Neural cell (in vitro differentiated cells): ENCODE measurements around the gene COL23A1. TPM values are rescaled to one million over a fixed set of nuclear protein-coding genes. Genes with fewer than 3 reads are reported as not detected.

Source experiments
- H2AFZ ChIP-seq: fragments of 200-600, 300-800 bp; sonication (generic), shearing (Covaris generic); 2 replicates; pipeline ENCODE4 v1.6.0; 2014; ENCODE audit warnings: low read depth, mild to moderate bottlenecking, antibody characterized with exemption, low read length, moderate library complexity
- H3F3A ChIP-seq: fragments of 200-600 bp; shearing (Covaris generic); 2 replicates; pipeline ENCODE4 v1.6.1; 2016; ENCODE audit warnings: mild to moderate bottlenecking, moderate library complexity, mixed read lengths, antibody characterized with exemption, low read length; ENCODE audit not compliant: insufficient read depth, poor library complexity, severe bottlenecking
- H3K27ac ChIP-seq: fragments of 200-600, 300-800 bp; sonication (generic), shearing (Covaris generic); 2 replicates; pipeline ENCODE4 v1.5.1; 2014; ENCODE audit warnings: mild to moderate bottlenecking, low read length, moderate library complexity
- H3K27me3 ChIP-seq: fragments of 300-800, 200-600 bp; sonication (generic), shearing (Covaris generic); 2 replicates; pipeline ENCODE4 v1.6.0; 2014; ENCODE audit warnings: mild to moderate bottlenecking, low read depth, low read length, moderate library complexity; ENCODE audit not compliant: insufficient read depth
- H3K36me3 ChIP-seq: fragments of 300-800, 200-600 bp; sonication (generic), shearing (Covaris generic); 2 replicates; pipeline ENCODE4 v1.5.1; 2014; ENCODE audit warnings: mild to moderate bottlenecking, antibody characterized with exemption, low read length, moderate library complexity; ENCODE audit not compliant: insufficient read depth
- H3K4me2 ChIP-seq: fragments of 300-800, 200-600 bp; sonication (generic), shearing (Covaris generic); 2 replicates; pipeline ENCODE4 v1.6.0; 2014; ENCODE audit warnings: mild to moderate bottlenecking, low read length
- H3K4me3 ChIP-seq: fragments of 300-800, 200-600 bp; sonication (generic), shearing (Covaris generic); 2 replicates; pipeline ENCODE4 v1.5.1; 2014; ENCODE audit warnings: mild to moderate bottlenecking, low read length, moderate library complexity
- H3K79me2 ChIP-seq: fragments of 200-600 bp; shearing (Covaris generic); replicated peaks from 2 replicates; pipeline ENCODE4 v1.6.0; 2014; ENCODE audit warnings: mild to moderate bottlenecking, low read length, moderate library complexity; ENCODE audit not compliant: insufficient read depth
- H3K9ac ChIP-seq: fragments of 300-800, 200-600 bp; sonication (generic), shearing (Covaris generic); 2 replicates; pipeline ENCODE4 v1.6.1; 2016; ENCODE audit warnings: mild to moderate bottlenecking, low read length, mixed read lengths
- H3K9me2 ChIP-seq: fragments of 200-600 bp; shearing (Covaris generic); 2 replicates; pipeline ENCODE4 v1.6.1; 2016; ENCODE audit warnings: mild to moderate bottlenecking, low read length, mixed read lengths; ENCODE audit not compliant: insufficient read depth
- H3K9me3 ChIP-seq: fragments of 200-600, 300-800 bp; sonication (generic), shearing (Covaris generic); 2 replicates; pipeline ENCODE4 v1.6.1; 2016; ENCODE audit warnings: mild to moderate bottlenecking, mixed run types, low read length, moderate library complexity, mixed read lengths
- H4K20me1 ChIP-seq: fragments of 200-600 bp; shearing (Covaris generic); 2 replicates; pipeline ENCODE4 v1.6.1; 2016; ENCODE audit warnings: mild to moderate bottlenecking, mixed run types; ENCODE audit not compliant: insufficient read depth
- CTCF ChIP-seq: fragments of 450-650 bp; IDR thresholded peaks from 2 replicates; pipeline ENCODE4 v1.5.1; 2014; ENCODE audit warnings: antibody characterized with exemption, mild to moderate bottlenecking, moderate library complexity; ENCODE audit not compliant: poor library complexity, severe bottlenecking
- EP300 ChIP-seq: fragments of 450-650 bp; conservative IDR thresholded peaks from 2 replicates; pipeline ENCODE4 v1.6.1; 2014; ENCODE audit warnings: antibody characterized with exemption, mild to moderate bottlenecking, moderate library complexity; ENCODE audit not compliant: poor library complexity, severe bottlenecking
- EZH2 ChIP-seq: fragments of 200-600, 300-800 bp; shearing (Covaris generic), sonication (generic); IDR thresholded peaks from 2 replicates; pipeline ENCODE4 v1.6.1; 2014; ENCODE audit warnings: antibody characterized with exemption, low read length, borderline replicate concordance, mild to moderate bottlenecking; ENCODE audit not compliant: insufficient read depth, poor library complexity, severe bottlenecking
- MXI1 ChIP-seq: fragments of 450-650 bp; conservative IDR thresholded peaks from 2 replicates; pipeline ENCODE4 v1.6.1; 2014; ENCODE audit warnings: antibody characterized with exemption, mild to moderate bottlenecking; ENCODE audit not compliant: poor library complexity, severe bottlenecking
- POLR2AphosphoS5 ChIP-seq: IDR thresholded peaks from 2 replicates; pipeline ENCODE4 v1.6.1; 2012
- RAD21 ChIP-seq: fragments of 450-650 bp; conservative IDR thresholded peaks from 2 replicates; pipeline ENCODE4 v1.6.1; 2014; ENCODE audit warnings: antibody characterized with exemption, mild to moderate bottlenecking, moderate library complexity
- REST ChIP-seq: IDR thresholded peaks from 2 replicates; pipeline ENCODE4 v1.6.1; 2012; ENCODE audit warnings: borderline replicate concordance
- SMC3 ChIP-seq: fragments of 450-650 bp; conservative IDR thresholded peaks from 2 replicates; pipeline ENCODE4 v1.6.1; 2014; ENCODE audit warnings: antibody characterized with exemption, mild to moderate bottlenecking, moderate library complexity; ENCODE audit not compliant: poor library complexity
- TAF1 ChIP-seq: IDR thresholded peaks from 2 replicates; pipeline ENCODE4 v1.6.1; 2012; ENCODE audit warnings: low read depth
- polyA plus RNA-seq: library from polyadenylated mRNA; depleted of rRNA; stranded (reverse); fragments of >200 nt; gene quantifications from 2 replicates; pipeline ENCODE4 v1.2.3, GENCODE V29; 2014

Gene COL23A1
- polyA plus RNA-seq, 1 donor from 2014 or later: not detected

- Histone ChIP-seq H3K36me3 (no peaks in the 10 kb centered on the region), H3K27me3 (no peaks in the 10 kb centered on the region), H3F3A (no peaks in the 10 kb centered on the region), H3K79me2 (no peaks in the 10 kb centered on the region), H3K27ac (no peak overlapping the region), H3K9me2 (no peaks in the 10 kb centered on the region), H3K4me3 (no peak overlapping the region), H3K9me3 (no peaks in the 10 kb centered on the region), H3K9ac (no peak overlapping the region), H2AFZ (no peak overlapping the region), H4K20me1 (no peaks in the 10 kb centered on the region), H3K4me2 (no peak overlapping the region)
- TF ChIP-seq CTCF (no peak), EP300 (no peak), POLR2AphosphoS5 (no peak), EZH2 (no peak), RAD21 (no peak), SMC3 (no peak), REST (no peak), TAF1 (no peak), MXI1 (no peak)
Measured at GRCh38 chr5:178279026-178279722, 311.0 kb downstream of the COL23A1 start.

- no peaks in the 10 kb centered on the region for H3K36me3 ChIP-seq
- no peak overlapping the region for H3K4me3 ChIP-seq
- H3K9ac ChIP-seq: no peak overlapping the region
- H2AFZ ChIP-seq: no peak overlapping the region
- TF ChIP-seq POLR2AphosphoS5 (no peak), MXI1 (no peak), EZH2 (no peak), EP300 (no peak), REST (no peak), CTCF (no peak)
- H3K9me3 ChIP-seq: no peaks in the 10 kb centered on the region
- no peaks in the 10 kb centered on the region for H3F3A ChIP-seq
- no peak overlapping the region for H3K27ac ChIP-seq
- H3K27me3 ChIP-seq: no peaks in the 10 kb centered on the region
- H3K9me2 ChIP-seq: no peaks in the 10 kb centered on the region
- H3K4me2 ChIP-seq: no peak overlapping the region
- H3K79me2 ChIP-seq: no peaks in the 10 kb centered on the region
- H4K20me1 ChIP-seq: no peaks in the 10 kb centered on the region
Measured at GRCh38 chr5:178278358-178279023, 311.7 kb downstream of the COL23A1 start.
